Astrocyte (in vitro differentiated cells and primary cell): ENCODE measurements around the gene HMCN2.

Source experiments
- CTCF ChIP-seq: IDR thresholded peaks from 2 replicates; pipeline ENCODE4 v1.5.1; 2011; ENCODE audit warnings: low read depth, mild to moderate bottlenecking, inconsistent platforms, low read length, moderate library complexity; ENCODE audit not compliant: insufficient read depth
- EZH2 ChIP-seq: IDR thresholded peaks from 2 replicates; pipeline ENCODE4 v1.6.1; 2012; ENCODE audit warnings: mild to moderate bottlenecking, low read length, inconsistent platforms; ENCODE audit not compliant: insufficient read depth

DNA sequence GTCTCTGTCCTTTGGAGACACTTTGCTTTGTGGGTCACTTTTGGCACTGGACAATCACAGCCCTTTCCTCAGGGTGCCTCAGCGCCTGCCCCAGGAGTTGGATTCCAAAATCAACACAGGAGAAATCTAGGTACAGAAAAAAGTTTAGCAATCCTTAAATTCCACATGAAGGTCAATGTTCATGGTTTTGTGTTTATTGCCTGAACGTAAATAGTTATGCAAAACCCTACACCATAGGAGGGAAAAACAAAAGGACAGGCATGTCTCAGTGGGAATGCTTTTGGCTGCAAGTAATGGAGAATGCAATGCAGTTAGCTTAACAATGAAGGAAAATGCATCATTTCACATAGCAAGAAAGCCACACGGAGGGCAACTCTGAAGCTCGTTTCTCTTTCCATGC, 6.5 kb upstream of the HMCN2 start:
- no peak for TF ChIP-seq EZH2
- no peak for TF ChIP-seq CTCF
